Prostate gland (tissue), 2 donors: ENCODE measurements around the gene ZCCHC8. TPM values are rescaled to one million over a fixed set of nuclear protein-coding genes. Genes with fewer than 3 reads are reported as not detected.

Experiments
- DNase-seq: peaks from one replicate; pipeline ENCODE4 v3.0.0-alpha.2; 2019; ENCODE audit warnings: low spot score
- H3K27ac ChIP-seq, 2 donors: fragments of 200-600 bp; sonication (generic); 2 replicates each; pipeline ENCODE4 v1.5.1; 2017 to 2019
- H3K27me3 ChIP-seq: fragments of 200-600 bp; sonication (generic); replicated peaks from 2 replicates; pipeline ENCODE4 v1.5.1; 2019; ENCODE audit not compliant: insufficient read depth
- H3K36me3 ChIP-seq, 2 donors: fragments of 200-600 bp; sonication (generic); 1 replicate in 1 of 2; 2 replicates in 1 of 2; pipeline versions ENCODE4 v1.5.1 to v1.8.1; 2017 to 2019
- H3K4me1 ChIP-seq: fragments of 200-600 bp; sonication (generic); replicated peaks from 2 replicates; pipeline ENCODE4 v1.5.1; 2019
- H3K4me3 ChIP-seq, 2 donors: fragments of 200-600 bp; sonication (generic); 2 replicates each; pipeline ENCODE4 v1.5.1; 2017 to 2019
- H3K9me3 ChIP-seq: fragments of 200-600 bp; sonication (generic); 2 replicates; pipeline ENCODE4 v1.5.1; 2017
- CTCF ChIP-seq, 4 experiments: fragments of 200-600 bp in 2 of 4; fragments of 450-650 bp in 2 of 4; sonication (generic) in 2 of 4; IDR thresholded peaks; 1 replicate in 3 of 4; 2 replicates in 1 of 4; pipeline ENCODE4 v1.5.1; 2016 to 2019; ENCODE audit warnings: antibody characterized with exemption in 4 of 4, mild to moderate bottlenecking in 2 of 4, moderate library complexity in 2 of 4
- POLR2A ChIP-seq: fragments of 450-650 bp; IDR thresholded peaks from one replicate; pipeline ENCODE4 v1.6.1; 2016; ENCODE audit warnings: antibody characterized with exemption, mild to moderate bottlenecking
- POLR2AphosphoS5 ChIP-seq: sonication (generic); formaldehyde crosslinking; IDR thresholded peaks from one replicate; pipeline ENCODE4 v1.6.1; 2017; ENCODE audit warnings: antibody characterized with exemption
- WGBS: methylation state at CpG from one replicate; pipeline ENCODE4 v1.1.5; 2018; 5-methylcytosine and 5-hydroxymethylcytosine counted together
- intact Hi-C: fragments of 100-400 bp; cut with DNase I; formaldehyde crosslinking; loops from one replicate; pipeline ENCODE4 v1.14.2; 2022
- total RNA-seq, 2 donors: library from RNA; depleted of rRNA; stranded (reverse); fragments of >200 nt; gene quantifications; one replicate each; pipeline ENCODE4 v1.1.0, GENCODE V29; 2016

ZCCHC8 gene
- total RNA-seq, 2 donors from 2014 or later = 17.3 to 20.1 TPM

GRCh38 chr12:122460061-122460460 lies 40.7 kb downstream of the ZCCHC8 start:
- WGBS = 95% methylated on average over 7 of the region's 7 CpGs
- no peaks in the 10 kb centered on the region for H3K36me3 ChIP-seq
- TF ChIP-seq CTCF (IDR thresholded peaks at IDR 0.05) (no peak), POLR2AphosphoS5 (no peak), POLR2A (no peak)
- intact Hi-C loops = no loop called here
- no peak overlapping the region for H3K27ac ChIP-seq
- H3K4me3 ChIP-seq = no peak overlapping the region
- H3K4me1 ChIP-seq = no peaks in the 10 kb centered on the region
- DNase-seq = no peak
- H3K27me3 ChIP-seq = no peaks in the 10 kb centered on the region
- no peaks in the 10 kb centered on the region for H3K9me3 ChIP-seq

GRCh38 chr12:122459211-122459610 lies 41.5 kb downstream of the ZCCHC8 start:
- WGBS = 94% methylated on average over 2 of the region's 2 CpGs
- Histone ChIP-seq H3K9me3 (no peaks in the 10 kb centered on the region), H3K4me3 (no peak overlapping the region), H3K27ac (no peak overlapping the region), H3K36me3 (no peaks in the 10 kb centered on the region), H3K27me3 (no peaks in the 10 kb centered on the region), H3K4me1 (no peaks in the 10 kb centered on the region)
- DNase-seq = no peak
- intact Hi-C loops = no loop called here
- TF ChIP-seq CTCF (IDR thresholded peaks at IDR 0.05) (no peak), POLR2A (no peak), POLR2AphosphoS5 (no peak)

- WGBS = 93% methylated on average over 17 of the region's 17 CpGs
- no peak for TF ChIP-seq POLR2AphosphoS5
- no peak for TF ChIP-seq POLR2A
- no peak for TF ChIP-seq CTCF (IDR thresholded peaks at IDR 0.05)
- Histone ChIP-seq H3K4me3 (no peak overlapping the region), H3K27me3 (no peaks in the 10 kb centered on the region), H3K27ac (no peak overlapping the region), H3K4me1 (no peaks in the 10 kb centered on the region), H3K9me3 (no peaks in the 10 kb centered on the region), H3K36me3 (no peaks in the 10 kb centered on the region)
- intact Hi-C loops = no loop called here
- DNase-seq = no peak
Measured at GRCh38 chr12:122458105-122459035, 42.4 kb downstream of the ZCCHC8 start.

GRCh38 chr12:122457627-122458026 lies 43.1 kb downstream of the ZCCHC8 start:
- TF ChIP-seq CTCF (IDR thresholded peaks at IDR 0.05) = no peak
- TF ChIP-seq POLR2AphosphoS5 = no peak
- TF ChIP-seq POLR2A = no peak
- H3K36me3 ChIP-seq = no peaks in the 10 kb centered on the region
- H3K27me3 ChIP-seq = no peaks in the 10 kb centered on the region
- DNase-seq = no peak
- 72% methylated on average over 2 of the region's 2 CpGs for WGBS
- no peaks in the 10 kb centered on the region for H3K9me3 ChIP-seq
- no peak overlapping the region for H3K27ac ChIP-seq
- no peaks in the 10 kb centered on the region for H3K4me1 ChIP-seq
- intact Hi-C loops = no loop called here
- no peak overlapping the region for H3K4me3 ChIP-seq

- TF ChIP-seq POLR2AphosphoS5 = no peak
- TF ChIP-seq POLR2A = no peak
- TF ChIP-seq CTCF (IDR thresholded peaks at IDR 0.05) = no peak
- no peak overlapping the region for H3K27ac ChIP-seq
- no peak overlapping the region for H3K4me3 ChIP-seq
- no peaks in the 10 kb centered on the region for H3K4me1 ChIP-seq
- H3K36me3 ChIP-seq = no peaks in the 10 kb centered on the region
- WGBS = 67% methylated on average over 6 of the region's 6 CpGs
- DNase-seq = no peak
- H3K9me3 ChIP-seq = no peaks in the 10 kb centered on the region
- intact Hi-C loops = no loop called here
- H3K27me3 ChIP-seq = no peaks in the 10 kb centered on the region
Measured at GRCh38 chr12:122454739-122455138, 46.0 kb downstream of the ZCCHC8 start.
